C4-2B (cell line): ENCODE results near the gene NSRP1.

Experiments used
- ZFX ChIP-seq: fragments of 450-650 bp; IDR thresholded peaks from 2 replicates; pipeline ENCODE4 v1.6.1; 2017
- TF ChIP-seq, protein P1 (sequence below): fragments of 450-650 bp; conservative IDR thresholded peaks from 2 replicates; pipeline ENCODE4 v1.5.1; 2017; ENCODE audit warnings: mild to moderate bottlenecking

DNA sequence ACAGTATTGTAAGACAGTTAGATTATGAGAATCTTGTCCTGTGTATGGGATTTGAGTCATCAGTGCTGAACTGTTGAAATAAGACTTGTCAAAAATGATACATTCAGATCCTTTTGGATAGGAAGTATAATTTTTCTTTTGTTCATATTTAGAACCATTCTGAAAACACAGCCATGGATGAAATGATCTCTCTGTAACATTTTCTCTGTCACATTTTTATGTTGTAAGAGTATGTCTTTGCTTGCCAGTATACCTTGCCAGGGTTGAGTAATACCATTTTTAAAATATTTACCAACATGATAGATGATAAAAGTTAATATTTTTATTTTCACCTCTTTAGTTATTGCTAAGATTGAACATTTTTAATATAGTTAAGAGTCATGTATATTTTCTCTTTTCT, 45.0 kb downstream of the NSRP1 start:
- TF ChIP-seq, protein P1, sequence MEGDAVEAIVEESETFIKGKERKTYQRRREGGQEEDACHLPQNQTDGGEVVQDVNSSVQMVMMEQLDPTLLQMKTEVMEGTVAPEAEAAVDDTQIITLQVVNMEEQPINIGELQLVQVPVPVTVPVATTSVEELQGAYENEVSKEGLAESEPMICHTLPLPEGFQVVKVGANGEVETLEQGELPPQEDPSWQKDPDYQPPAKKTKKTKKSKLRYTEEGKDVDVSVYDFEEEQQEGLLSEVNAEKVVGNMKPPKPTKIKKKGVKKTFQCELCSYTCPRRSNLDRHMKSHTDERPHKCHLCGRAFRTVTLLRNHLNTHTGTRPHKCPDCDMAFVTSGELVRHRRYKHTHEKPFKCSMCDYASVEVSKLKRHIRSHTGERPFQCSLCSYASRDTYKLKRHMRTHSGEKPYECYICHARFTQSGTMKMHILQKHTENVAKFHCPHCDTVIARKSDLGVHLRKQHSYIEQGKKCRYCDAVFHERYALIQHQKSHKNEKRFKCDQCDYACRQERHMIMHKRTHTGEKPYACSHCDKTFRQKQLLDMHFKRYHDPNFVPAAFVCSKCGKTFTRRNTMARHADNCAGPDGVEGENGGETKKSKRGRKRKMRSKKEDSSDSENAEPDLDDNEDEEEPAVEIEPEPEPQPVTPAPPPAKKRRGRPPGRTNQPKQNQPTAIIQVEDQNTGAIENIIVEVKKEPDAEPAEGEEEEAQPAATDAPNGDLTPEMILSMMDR: no peak
- TF ChIP-seq ZFX: no peak
